Naive thymus-derived CD8-positive, alpha-beta T cell (primary cell): ENCODE measurements around the gene LYZL4. TPM values are rescaled to one million over a fixed set of nuclear protein-coding genes. Genes with fewer than 3 reads are reported as not detected.
A peak's percentile ranks its signal among the peaks of the same experiment; 100 is the strongest.

Source experiments
- ATAC-seq, 2 donors: fragments of 150-1000 bp; cut with Tn5 transposase in 1 of 2; sonication (Bioruptor Pico), chemical (Tn5 transposase) in 1 of 2; 1 replicate in 1 of 2; 2 replicates in 1 of 2; pipeline ENCODE4 v1.10.0; 2021; ENCODE audit warnings: mild to moderate bottlenecking in 2 of 2, moderate library complexity in 2 of 2
- POLR2A ChIA-PET: fragments of 350-600 bp; sonication (Branson Sonifier 250); formaldehyde crosslinking; loops from one replicate; lab custom pipeline; 2021; ENCODE audit warnings: antibody characterized with exemption; lab: Charles Lee
- DNase-seq, 10 donors: peaks; one replicate each; pipeline versions ENCODE4 v3.0.0 to v3.0.0-alpha.2; 2020 to 2022
- H3K27ac Mint-ChIP-seq, 10 donors: one replicate each; pipeline ENCODE4 v1.8.0; 2020 to 2022; ENCODE audit warnings: mild to moderate bottlenecking in 10 of 10, mixed read lengths in 10 of 10, moderate library complexity in 4 of 10, inconsistent platforms in 1 of 10
- H3K27me3 Mint-ChIP-seq, 5 donors: one replicate each; pipeline ENCODE4 v1.8.0; 2021 to 2022; ENCODE audit warnings: mixed read lengths in 5 of 5
- H3K36me3 Mint-ChIP-seq, 3 donors: one replicate each; pipeline ENCODE4 v1.8.0; 2020 to 2022; ENCODE audit warnings: mixed read lengths in 3 of 3, mild to moderate bottlenecking in 2 of 3, inconsistent platforms in 1 of 3
- H3K4me1 Mint-ChIP-seq, 4 donors: one replicate each; pipeline ENCODE4 v1.8.0; 2021 to 2022; ENCODE audit warnings: mixed read lengths in 4 of 4
- H3K4me3 Mint-ChIP-seq, 10 donors: one replicate each; pipeline ENCODE4 v1.8.0; 2020 to 2022; ENCODE audit warnings: mild to moderate bottlenecking in 10 of 10, mixed read lengths in 10 of 10, moderate library complexity in 6 of 10, inconsistent platforms in 1 of 10
- H3K9me3 Mint-ChIP-seq, 9 donors: one replicate each; pipeline ENCODE4 v1.8.0; 2020 to 2022; ENCODE audit warnings: mixed read lengths in 9 of 9, mild to moderate bottlenecking in 3 of 9, inconsistent platforms in 1 of 9, moderate library complexity in 1 of 9
- polyA plus RNA-seq, 3 donors: library from polyadenylated mRNA; unstranded; fragments of 300-500 nt; fragmentation: Illumina TruSeq; gene quantifications; one replicate each; pipeline ENCODE4 v1.2.3, GENCODE V29; 2021
- total RNA-seq, 8 experiments: library from RNA in 2 of 8; stranded (reverse) in 2 of 8; gene quantifications; one replicate each; pipeline ENCODE4 v1.2.3 and lab custom pipeline; 2021 to 2026

Gene LYZL4, protein sequence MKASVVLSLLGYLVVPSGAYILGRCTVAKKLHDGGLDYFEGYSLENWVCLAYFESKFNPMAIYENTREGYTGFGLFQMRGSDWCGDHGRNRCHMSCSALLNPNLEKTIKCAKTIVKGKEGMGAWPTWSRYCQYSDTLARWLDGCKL
- total RNA-seq (not detected), polyA plus RNA-seq (not detected), total RNA-seq (lab: John Stamatoyannopoulos, UW) (0 reads per million in 6 experiments)

DNA sequence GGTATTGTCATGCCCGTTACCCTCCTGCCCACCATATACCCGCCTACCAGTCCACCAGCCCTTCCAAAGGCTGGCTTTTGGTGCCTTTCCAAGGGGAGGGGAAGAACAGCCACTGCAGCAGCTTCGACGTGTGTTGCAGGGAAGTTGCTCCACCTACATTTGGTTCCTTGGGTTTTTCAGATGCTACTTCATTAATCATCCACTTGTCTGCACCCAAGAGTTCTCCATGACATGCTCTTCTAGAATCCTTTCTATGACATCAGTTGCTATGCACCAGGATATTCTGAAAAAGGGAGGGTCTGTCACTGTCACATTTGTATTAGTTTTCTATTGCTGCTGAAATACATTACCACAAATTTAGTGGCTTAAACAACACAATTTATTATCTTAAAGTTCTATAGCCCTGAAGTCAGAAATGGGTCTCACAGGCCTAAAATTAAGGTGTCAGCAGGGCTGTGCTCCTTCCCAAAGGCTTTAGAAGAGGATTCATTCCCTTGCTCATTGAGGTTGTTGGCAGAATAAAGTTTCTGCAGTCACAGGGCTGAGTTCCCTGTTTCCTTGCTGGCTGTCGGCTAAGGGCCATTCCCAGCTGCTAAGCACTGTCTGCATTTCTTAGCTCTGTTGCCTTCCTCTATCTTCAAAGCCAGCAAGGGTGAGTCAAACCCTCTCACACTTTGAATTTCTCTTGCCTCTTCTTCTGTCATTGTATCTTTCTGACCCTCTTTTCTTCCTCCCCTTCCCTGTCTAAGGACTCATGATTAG lies at the start of gene LYZL4:
TSS of gene LYZL4 (minus strand) at position 241 of the 762 bp plus-strand sequence. CDS start 3,359 bp downstream, outside the sequence.
- no peaks in the 10 kb centered on the region for H3K36me3 Mint-ChIP-seq

GRCh38 chr3:42459151-42459550 lies 48.7 kb upstream of the LYZL4 start:
- peaks cover 0 to 11% (median 2%) of the 10 kb centered on the region in 9 donors for H3K9me3 Mint-ChIP-seq

More for the DNA sequence above, at the start of gene LYZL4:
- no peak for DNase-seq
- Mint-ChIP-seq H3K9me3 (peaks cover 0 to 15% (median 0%) of the 10 kb centered on the region in 9 donors), H3K27ac (peak within 1 kb of the TSS in 3 of 10 donors; percentile 7 to 40 (median 9)), H3K4me1 (peaks cover 0 to 12% (median 0%) of the 10 kb centered on the region in 4 donors), H3K4me3 (no peak within 1 kb of the TSS), H3K27me3 (peaks cover 0 to 12% (median 5%) of the 10 kb centered on the region in 5 donors)
- POLR2A ChIA-PET = no interaction called here
- no peak for ATAC-seq

GRCh38 chr3:42456211-42456610 lies 45.8 kb upstream of the LYZL4 start:
- H3K9me3 Mint-ChIP-seq = peaks cover 0 to 17% (median 4%) of the 10 kb centered on the region in 9 donors
- ATAC-seq (no peak), DNase-seq (no peak)
- H3K27me3 Mint-ChIP-seq = peaks cover 0 to 15% (median 9%) of the 10 kb centered on the region in 5 donors
- no peaks in the 10 kb centered on the region for H3K4me1 Mint-ChIP-seq
- no peak overlapping the region for H3K4me3 Mint-ChIP-seq
- POLR2A ChIA-PET = interaction anchor here (0.5 kb wide), 1 partner anchor 65 kb away, joined by 6 read pairs; no protein-coding TSS in a partner anchor
- no peak overlapping the region for H3K27ac Mint-ChIP-seq
- H3K36me3 Mint-ChIP-seq = peaks cover 0 to 10% (median 0%) of the 10 kb centered on the region in 3 donors

More at GRCh38 chr3:42459151-42459550, 48.7 kb upstream of the LYZL4 start:
- POLR2A ChIA-PET = no interaction called here
- Mint-ChIP-seq H3K4me3 (no peak overlapping the region), H3K36me3 (peaks cover 0 to 6% (median 0%) of the 10 kb centered on the region in 3 donors), H3K4me1 (no peaks in the 10 kb centered on the region), H3K27me3 (peaks cover 2 to 15% (median 9%) of the 10 kb centered on the region in 5 donors), H3K27ac (no peak overlapping the region)
- no peak for ATAC-seq
- DNase-seq = no peak

GRCh38 chr3:42451546-42452230 lies 41.3 kb upstream of the LYZL4 start:
- Mint-ChIP-seq H3K27me3 (peaks cover 0 to 9% (median 7%) of the 10 kb centered on the region in 5 donors), H3K27ac (no peak overlapping the region), H3K4me3 (no peak overlapping the region), H3K9me3 (peaks cover 0 to 17% (median 4%) of the 10 kb centered on the region in 9 donors), H3K4me1 (no peaks in the 10 kb centered on the region), H3K36me3 (peaks cover 0 to 10% (median 0%) of the 10 kb centered on the region in 3 donors)
- ATAC-seq = no peak
- POLR2A ChIA-PET = no interaction called here
- DNase-seq = no peak

- DNase-seq (no peak), ATAC-seq (no peak)
- Mint-ChIP-seq H3K9me3 (peaks cover 0 to 17% (median 4%) of the 10 kb centered on the region in 9 donors), H3K27ac (no peak overlapping the region), H3K27me3 (peaks cover 0 to 6% (median 3%) of the 10 kb centered on the region in 5 donors), H3K4me3 (no peak overlapping the region), H3K36me3 (peaks cover 0 to 10% (median 0%) of the 10 kb centered on the region in 3 donors), H3K4me1 (no peaks in the 10 kb centered on the region)
- POLR2A ChIA-PET = interaction anchor here (0.7 kb wide), 1 partner anchor 217 kb away, joined by 3 read pairs; no protein-coding TSS in a partner anchor
Measured at GRCh38 chr3:42451116-42451515, 40.7 kb upstream of the LYZL4 start.

DNA sequence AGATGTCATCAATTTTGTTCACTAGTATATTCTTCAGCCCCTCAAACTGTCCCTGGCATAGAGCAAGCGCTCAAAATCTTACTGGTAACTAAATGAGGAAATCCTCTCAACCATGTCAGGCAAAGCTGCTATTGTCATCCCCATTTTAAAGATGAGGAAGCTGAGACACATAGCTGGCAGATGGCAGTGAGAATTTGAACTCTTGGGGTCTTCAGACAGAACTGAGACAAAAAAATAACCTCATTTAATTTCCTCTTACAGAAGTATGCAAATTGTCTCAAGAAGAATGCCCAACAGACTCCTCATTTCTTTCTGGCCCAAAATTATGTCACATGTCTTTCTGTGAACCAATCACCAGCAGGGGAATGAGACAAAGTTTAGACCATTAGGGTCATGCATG lies 40.2 kb upstream of the LYZL4 start:
- DNase-seq (no peak), ATAC-seq (no peak)
- Mint-ChIP-seq H3K9me3 (peaks cover 0 to 17% (median 4%) of the 10 kb centered on the region in 9 donors), H3K27ac (no peak overlapping the region), H3K4me1 (no peaks in the 10 kb centered on the region), H3K36me3 (peaks cover 0 to 10% (median 0%) of the 10 kb centered on the region in 3 donors), H3K4me3 (no peak overlapping the region), H3K27me3 (peaks cover 0 to 5% (median 0%) of the 10 kb centered on the region in 5 donors)
- POLR2A ChIA-PET = interaction anchor here (0.7 kb wide), 1 partner anchor 217 kb away, joined by 3 read pairs; no protein-coding TSS in a partner anchor

GRCh38 chr3:42447481-42447880 lies 37.1 kb upstream of the LYZL4 start:
- POLR2A ChIA-PET = no interaction called here
- Mint-ChIP-seq H3K27ac (no peak overlapping the region), H3K4me3 (no peak overlapping the region), H3K27me3 (peaks cover 0 to 5% (median 1%) of the 10 kb centered on the region in 5 donors), H3K9me3 (no peaks in the 10 kb centered on the region), H3K36me3 (no peaks in the 10 kb centered on the region), H3K4me1 (peaks cover 2 to 6% (median 3%) of the 10 kb centered on the region in 4 donors)
- ATAC-seq (no peak), DNase-seq (no peak)

DNA sequence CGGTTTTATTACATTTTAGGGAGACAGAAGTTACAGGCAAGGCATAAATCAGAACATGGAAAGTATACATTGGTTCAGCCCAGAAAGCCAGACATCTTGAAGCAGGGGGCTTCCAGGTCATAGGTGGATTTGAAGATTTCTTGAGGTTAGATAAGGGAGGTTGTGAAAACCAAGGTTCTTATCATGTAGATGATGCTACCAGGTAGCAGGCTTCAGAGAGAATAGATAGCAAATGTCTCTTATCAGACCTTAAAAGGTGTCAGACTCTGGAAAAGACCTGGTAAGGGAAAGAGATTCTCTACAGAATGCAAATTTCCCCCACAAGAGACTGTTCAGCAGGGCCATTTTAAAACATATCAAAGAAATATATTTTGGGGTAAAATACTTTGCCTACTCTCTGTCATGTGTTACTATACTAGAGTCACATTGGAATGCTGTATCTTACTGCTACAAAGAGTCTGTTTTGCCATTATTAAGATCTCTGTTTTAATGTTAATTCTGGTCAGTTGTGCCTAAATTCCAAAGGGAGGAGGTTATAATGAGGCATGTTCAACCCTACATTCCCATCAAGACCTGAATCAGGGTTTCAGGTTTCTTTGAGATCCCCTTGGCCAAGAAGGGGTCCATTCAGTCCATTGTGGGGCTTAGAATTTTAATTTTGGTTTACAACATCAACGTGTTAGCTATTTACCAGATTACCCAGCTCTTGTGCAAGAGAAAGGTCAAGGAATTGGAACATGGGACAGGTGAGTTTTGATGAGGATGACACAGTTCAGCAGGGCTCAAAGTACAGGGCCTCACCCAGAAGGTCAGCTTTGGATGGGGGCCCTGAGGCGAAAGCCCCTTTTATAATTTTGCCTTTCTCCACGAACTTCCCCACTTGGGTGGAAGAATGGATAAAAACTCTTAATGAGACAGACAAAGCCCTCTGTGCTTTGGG lies 36.0 kb upstream of the LYZL4 start:
- peaks cover 2 to 6% (median 3%) of the 10 kb centered on the region in 4 donors for H3K4me1 Mint-ChIP-seq
- H3K4me3 Mint-ChIP-seq = no peak overlapping the region
- no peaks in the 10 kb centered on the region for H3K36me3 Mint-ChIP-seq
- no peaks in the 10 kb centered on the region for H3K9me3 Mint-ChIP-seq
- no peak for ATAC-seq
- POLR2A ChIA-PET = no interaction called here
- H3K27ac Mint-ChIP-seq = no peak overlapping the region
- no peak for DNase-seq
- H3K27me3 Mint-ChIP-seq = peaks cover 0 to 5% (median 1%) of the 10 kb centered on the region in 5 donors

DNA sequence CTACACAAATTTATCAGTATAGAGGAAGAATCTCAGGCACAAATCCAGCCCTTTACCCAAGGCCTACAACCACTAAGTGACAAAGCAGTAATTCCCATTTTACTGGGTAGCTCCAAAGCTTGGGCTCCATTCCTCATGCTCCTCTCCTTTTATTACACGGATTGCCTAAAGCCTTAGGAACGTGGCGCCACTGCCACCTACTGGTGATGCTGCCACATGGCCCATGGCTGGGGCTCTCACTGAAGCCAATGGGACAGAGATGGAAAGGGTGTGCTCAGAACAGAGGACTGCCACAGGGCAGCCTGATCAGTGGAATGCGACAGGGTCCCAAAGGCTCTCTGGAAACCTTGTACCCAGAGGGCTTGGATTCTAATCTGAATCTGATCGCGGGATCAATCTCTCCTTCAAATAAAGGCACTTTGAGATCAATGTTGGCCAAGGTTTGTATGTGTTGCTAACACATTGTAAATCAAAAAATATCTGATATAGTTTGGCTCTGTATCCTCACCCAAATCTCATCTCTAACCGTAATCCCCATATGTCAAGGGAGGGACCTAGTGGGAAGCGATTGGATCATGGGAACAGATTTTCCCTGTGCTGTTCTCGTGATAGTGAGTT lies 33.5 kb upstream of the LYZL4 start:
- POLR2A ChIA-PET = interaction anchor here (0.6 to 1.7 kb wide), 5 partner anchors 56 to 197 kb away, joined by 3 to 11 read pairs (median 5); no protein-coding TSS in a partner anchor
- Mint-ChIP-seq H3K4me1 (peaks cover 4 to 7% (median 5%) of the 10 kb centered on the region in 4 donors), H3K4me3 (no peak overlapping the region), H3K36me3 (no peaks in the 10 kb centered on the region), H3K27me3 (peaks cover 0 to 5% (median 1%) of the 10 kb centered on the region in 5 donors), H3K9me3 (no peaks in the 10 kb centered on the region), H3K27ac (no peak overlapping the region)
- peak; percentile 64 to 90 (median 75) for DNase-seq
- ATAC-seq = peak; percentile 95 to 99

GRCh38 chr3:42443292-42443691 lies 32.9 kb upstream of the LYZL4 start:
- Mint-ChIP-seq H3K4me3 (no peak overlapping the region), H3K27me3 (peaks cover 0 to 3% (median under 1%) of the 10 kb centered on the region in 5 donors), H3K4me1 (peaks cover 4 to 7% (median 6%) of the 10 kb centered on the region in 4 donors), H3K27ac (no peak overlapping the region), H3K9me3 (no peaks in the 10 kb centered on the region), H3K36me3 (no peaks in the 10 kb centered on the region)
- DNase-seq (peak in 2 of 10 donors; percentile 9 to 20), ATAC-seq (peak in 1 of 2 donors; percentile 68)
- POLR2A ChIA-PET = interaction anchor here (0.6 to 1.7 kb wide), 6 partner anchors 55 to 196 kb away, joined by 3 to 11 read pairs (median 5); no protein-coding TSS in a partner anchor

DNA sequence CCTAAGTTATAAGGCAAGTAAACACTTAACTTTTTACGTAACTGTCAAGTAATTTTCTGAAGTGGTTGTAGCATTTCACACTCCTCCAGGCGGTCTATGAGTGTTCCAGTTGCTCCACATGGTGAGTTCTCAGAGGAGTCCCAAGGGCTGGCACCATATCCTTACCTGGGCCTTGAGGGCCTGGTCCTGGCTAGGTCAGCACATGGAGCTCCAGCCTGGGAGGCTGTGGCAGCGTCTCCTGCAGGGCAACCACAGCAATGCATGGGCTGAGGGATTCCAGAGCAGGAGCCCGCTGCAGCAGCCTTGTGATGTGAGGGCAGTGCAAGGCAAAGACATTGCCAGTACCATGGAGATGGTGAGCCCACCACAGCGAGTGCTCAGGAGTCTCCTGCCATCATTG lies 32.2 kb upstream of the LYZL4 start:
- POLR2A ChIA-PET = interaction anchor here (0.6 to 1.7 kb wide), 5 partner anchors 54 to 195 kb away, joined by 4 to 11 read pairs (median 5); no protein-coding TSS in a partner anchor
- ATAC-seq = no peak
- DNase-seq = no peak
- Mint-ChIP-seq H3K27ac (no peak overlapping the region), H3K4me3 (no peak overlapping the region), H3K4me1 (peaks cover 4 to 7% (median 6%) of the 10 kb centered on the region in 4 donors), H3K27me3 (peaks cover 0 to 3% (median 0%) of the 10 kb centered on the region in 5 donors), H3K9me3 (no peaks in the 10 kb centered on the region), H3K36me3 (no peaks in the 10 kb centered on the region)
